Smooth muscle cell (in vitro differentiated cells): ENCODE data around the gene TMEM151B. TPM values are rescaled to one million over a fixed set of nuclear protein-coding genes. Genes with fewer than 3 reads are reported as not detected.
"Not testable (repeated sequence)": the region's sequence is repeated elsewhere in the genome, so short reads cannot be mapped to it uniquely, and the experiment has no call there.

ENCODE experiments used
- DNase-seq: peaks from one replicate; lab custom pipeline; 2025; ENCODE audit not compliant: unreplicated experiment; lab: John Stamatoyannopoulos, UW
- H2AFZ ChIP-seq: fragments of 200-600 bp; sonication (generic); 2 replicates; pipeline ENCODE4 v1.6.0; 2016; ENCODE audit warnings: antibody characterized with exemption, low read depth, mild to moderate bottlenecking
- H3F3A ChIP-seq: fragments of 200-600 bp; sonication (generic); 2 replicates; pipeline ENCODE4 v1.6.0; 2017; ENCODE audit warnings: antibody characterized with exemption, low read depth
- H3K27ac ChIP-seq: fragments of 200-600 bp; sonication (generic); 2 replicates; pipeline ENCODE4 v1.5.1; 2016; ENCODE audit warnings: low read depth, mild to moderate bottlenecking
- H3K27me3 ChIP-seq: fragments of 200-600 bp; sonication (generic); 2 replicates; pipeline ENCODE4 v1.6.1; 2016; ENCODE audit warnings: low read depth, mild to moderate bottlenecking
- H3K36me3 ChIP-seq: fragments of 200-600 bp; sonication (generic); 2 replicates; pipeline ENCODE4 v1.5.1; 2016; ENCODE audit warnings: low read depth
- H3K4me1 ChIP-seq: fragments of 200-600 bp; sonication (generic); 2 replicates; pipeline ENCODE4 v1.5.1; 2016; ENCODE audit warnings: low read depth
- H3K4me2 ChIP-seq: fragments of 200-600 bp; sonication (generic); 2 replicates; pipeline ENCODE4 v1.6.0; 2016; ENCODE audit warnings: mild to moderate bottlenecking
- H3K4me3 ChIP-seq: fragments of 200-600 bp; sonication (generic); 2 replicates; pipeline ENCODE4 v1.5.1; 2016; ENCODE audit warnings: mild to moderate bottlenecking
- H3K79me2 ChIP-seq: fragments of 200-600 bp; sonication (generic); 2 replicates; pipeline ENCODE4 v1.6.0; 2016; ENCODE audit warnings: low read depth, mild to moderate bottlenecking
- H3K9ac ChIP-seq: fragments of 200-600 bp; sonication (generic); 2 replicates; pipeline ENCODE4 v1.6.0; 2016; ENCODE audit warnings: low read depth
- H3K9me3 ChIP-seq: fragments of 200-600 bp; sonication (generic); replicated peaks from 2 replicates; pipeline ENCODE4 v1.5.1; 2016; ENCODE audit warnings: low read depth
- H4K20me1 ChIP-seq: fragments of 200-600 bp; sonication (generic); 2 replicates; pipeline ENCODE4 v1.6.0; 2016; ENCODE audit warnings: low read depth
- CTCF ChIP-seq: fragments of 200-600 bp; sonication (generic); IDR thresholded peaks from 2 replicates; pipeline ENCODE4 v1.5.1; 2017; ENCODE audit warnings: borderline replicate concordance, mild to moderate bottlenecking, antibody characterized with exemption; ENCODE audit not compliant: insufficient read depth, poor library complexity, severe bottlenecking
- WGBS: methylation state at CpG from one replicate; pipeline ENCODE4 v1.1.7; 2016; ENCODE audit warnings: low lambda C conversion rate; 5-methylcytosine and 5-hydroxymethylcytosine counted together
- polyA plus RNA-seq: library from polyadenylated mRNA; unstranded; fragments of >200 nt; fragmentation: Nextera tagmentation; extraction: Ambion mirVana; gene quantifications from 2 replicates; pipeline ENCODE4 v1.2.1, GENCODE V29; 2016
- total RNA-seq: library from RNA; depleted of rRNA; stranded (reverse); fragments of >200 nt; gene quantifications from 2 replicates; pipeline ENCODE4 v1.2.3, GENCODE V29; 2014

The TMEM151B gene
- total and polyA plus RNA-seq, 2 experiments from 2014 or later = not detected

GRCh38 chr6:44230034-44230675 is 40.1 kb upstream of the TMEM151B start:
- no peak overlapping the region for H3K4me2 ChIP-seq
- no peak overlapping the region for H3K27ac ChIP-seq
- no peaks in the 10 kb centered on the region for H3K27me3 ChIP-seq
- no peaks in the 10 kb centered on the region for H3K79me2 ChIP-seq
- H3K9me3 ChIP-seq = no peaks in the 10 kb centered on the region
- no peaks in the 10 kb centered on the region for H3K36me3 ChIP-seq
- no peaks in the 10 kb centered on the region for H3F3A ChIP-seq
- no peak overlapping the region for H3K4me3 ChIP-seq
- TF ChIP-seq CTCF = no peak
- WGBS = 93% methylated on average over 10 of the region's 10 CpGs
- H3K9ac ChIP-seq = no peak overlapping the region
- no peak overlapping the region for H2AFZ ChIP-seq
- peaks cover 20% of the 10 kb centered on the region for H3K4me1 ChIP-seq
- DNase-seq = no peak
- H4K20me1 ChIP-seq = no peaks in the 10 kb centered on the region

- H3K9me3 ChIP-seq, H3K79me2 ChIP-seq, H3K27me3 ChIP-seq, H3K27ac ChIP-seq, DNase-seq, H3F3A ChIP-seq, H3K9ac ChIP-seq, H4K20me1 ChIP-seq, H3K4me2 ChIP-seq, H3K4me3 ChIP-seq, H2AFZ ChIP-seq, H3K36me3 ChIP-seq: not testable (repeated sequence)
- 92% methylated on average over 9 of the region's 9 CpGs for WGBS
- H3K4me1 ChIP-seq = peaks cover 14% of the 10 kb centered on the region
Observed at GRCh38 chr6:44231426-44231825, 38.8 kb upstream of the TMEM151B start.

GRCh38 chr6:44232676-44233566 is 37.3 kb upstream of the TMEM151B start:
- no peak overlapping the region for H3K9ac ChIP-seq
- TF ChIP-seq CTCF = no peak
- WGBS = 95% methylated on average over 16 of the region's 16 CpGs
- no peaks in the 10 kb centered on the region for H3F3A ChIP-seq
- no peak overlapping the region for H2AFZ ChIP-seq
- H3K4me1 ChIP-seq = peaks cover 11% of the 10 kb centered on the region
- no peak overlapping the region for H3K27ac ChIP-seq
- no peak for DNase-seq
- H3K9me3 ChIP-seq = no peaks in the 10 kb centered on the region
- H3K4me3 ChIP-seq = no peak overlapping the region
- H3K4me2 ChIP-seq = no peak overlapping the region
- no peaks in the 10 kb centered on the region for H3K36me3 ChIP-seq
- H3K79me2 ChIP-seq = no peaks in the 10 kb centered on the region
- H3K27me3 ChIP-seq = no peaks in the 10 kb centered on the region
- H4K20me1 ChIP-seq = no peaks in the 10 kb centered on the region

- 90% methylated on average over 14 of the region's 14 CpGs for WGBS
- Histone ChIP-seq H3K79me2 (no peaks in the 10 kb centered on the region), H3K4me1 (peaks cover 11% of the 10 kb centered on the region), H4K20me1 (no peaks in the 10 kb centered on the region), H3K9ac (no peak overlapping the region), H3F3A (no peaks in the 10 kb centered on the region), H3K27me3 (no peaks in the 10 kb centered on the region), H3K4me3 (no peak overlapping the region), H3K36me3 (no peaks in the 10 kb centered on the region), H3K27ac (no peak overlapping the region), H3K4me2 (no peak overlapping the region), H3K9me3 (no peaks in the 10 kb centered on the region), H2AFZ (no peak overlapping the region)
- TF ChIP-seq CTCF = no peak
- no peak for DNase-seq
Observed at GRCh38 chr6:44233567-44234100, 36.6 kb upstream of the TMEM151B start.
